ENCODE measurements around the gene NUP210.
"Not testable (repeated sequence)": the region's sequence is repeated elsewhere in the genome, so short reads cannot be mapped to it uniquely, and the experiment has no call there.

NUP210 gene

GRCh38 chr3:13385373-13385965 lies 34.7 kb downstream of the NUP210 start:
- DNase-seq (ENCODE audit: low read depth in 2 of 2), result no peak
- no peak for TF ChIP-seq CTCF (IDR thresholded peaks at IDR 0.05; ENCODE audit: low read depth, low read length)
- H3K4me3 ChIP-seq (replicated peaks in 1 of 2; ENCODE audit: low read depth in 2 of 2, low read length in 2 of 2), result no peak overlapping the region

- H3K4me3 ChIP-seq (replicated peaks in 1 of 2; ENCODE audit: low read depth in 2 of 2, low read length in 2 of 2), result no peak overlapping the region
- no peak for TF ChIP-seq CTCF (IDR thresholded peaks at IDR 0.05; ENCODE audit: low read depth, low read length)
- peak in 1 of 2 donors; percentile 33 for DNase-seq (ENCODE audit: low read depth in 2 of 2)
Measured at GRCh38 chr3:13380971-13381370, 39.2 kb downstream of the NUP210 start.

GRCh38 chr3:13379201-13379830 lies 40.8 kb downstream of the NUP210 start:
- DNase-seq (ENCODE audit: low read depth in 2 of 2), result peak; percentile 65 to 75
- no peak overlapping the region for H3K4me3 ChIP-seq (replicated peaks in 1 of 2; ENCODE audit: low read depth in 2 of 2, low read length in 2 of 2)
- TF ChIP-seq CTCF (IDR thresholded peaks at IDR 0.05; ENCODE audit: low read depth, low read length), result no peak

GRCh38 chr3:13378155-13378554 lies 42.0 kb downstream of the NUP210 start:
- H3K4me3 ChIP-seq (replicated peaks in 1 of 2; ENCODE audit: low read depth in 2 of 2, low read length in 2 of 2), result no peak overlapping the region
- DNase-seq (ENCODE audit: low read depth in 2 of 2), result peak in 1 of 2 donors; percentile 28
- no peak for TF ChIP-seq CTCF (IDR thresholded peaks at IDR 0.05; ENCODE audit: low read depth, low read length)

DNA sequence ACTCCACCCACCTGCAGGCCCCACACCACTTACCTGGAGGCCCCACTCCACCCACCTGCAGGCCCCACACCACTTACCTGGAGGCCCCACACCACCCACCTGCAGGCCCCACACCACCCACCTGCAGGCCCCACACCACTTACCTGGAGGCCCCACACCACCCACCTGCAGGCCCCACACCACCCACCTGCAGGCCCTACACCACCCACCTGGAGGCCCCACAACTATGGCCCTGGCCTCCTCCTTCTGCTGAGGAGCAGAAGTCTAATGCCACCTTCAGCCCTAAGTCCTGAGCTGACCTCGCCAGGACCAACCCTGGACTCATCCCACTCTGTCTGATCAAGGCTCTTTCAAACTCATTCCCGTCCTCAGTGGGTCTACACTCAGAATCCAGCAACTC lies 42.4 kb downstream of the NUP210 start:
- H3K4me3 ChIP-seq (replicated peaks in 1 of 2; ENCODE audit: low read depth in 2 of 2, low read length in 2 of 2); DNase-seq (ENCODE audit: low read depth in 2 of 2): not testable (repeated sequence)

- DNase-seq (ENCODE audit: low read depth in 2 of 2), result no peak
- no peak for TF ChIP-seq CTCF (IDR thresholded peaks at IDR 0.05; ENCODE audit: low read depth, low read length)
- H3K4me3 ChIP-seq (replicated peaks in 1 of 2; ENCODE audit: low read depth in 2 of 2, low read length in 2 of 2), result no peak overlapping the region
Measured at GRCh38 chr3:13377021-13377420, 43.1 kb downstream of the NUP210 start.

DNA sequence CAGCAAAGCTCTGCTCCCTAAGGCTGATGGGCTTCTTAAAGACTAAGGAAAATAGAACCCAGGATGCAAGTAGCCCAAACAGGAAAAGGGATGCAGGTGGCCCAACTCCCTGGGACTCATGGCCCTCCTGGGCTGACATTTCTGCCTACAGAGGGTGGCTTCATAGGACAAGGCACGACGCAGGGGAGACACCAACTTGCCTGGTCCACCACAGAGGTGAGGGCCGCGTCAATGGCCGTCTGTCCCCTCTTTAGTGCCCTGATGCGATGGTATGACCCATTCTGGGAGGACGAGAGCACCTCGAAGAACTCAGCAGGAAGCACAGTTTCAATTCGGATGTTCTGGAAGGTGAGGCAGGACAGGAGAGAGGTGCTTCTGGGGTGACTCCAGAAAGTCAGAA lies 44.0 kb downstream of the NUP210 start:
- H3K4me3 ChIP-seq (replicated peaks in 1 of 2; ENCODE audit: low read depth in 2 of 2, low read length in 2 of 2), result no peak overlapping the region
- no peak for DNase-seq (ENCODE audit: low read depth in 2 of 2)
- no peak for TF ChIP-seq CTCF (IDR thresholded peaks at IDR 0.05; ENCODE audit: low read depth, low read length)

All from cardiac fibroblast (primary cell).